Measurements from ENCODE around the gene LINGO4. TPM values are rescaled to one million over a fixed set of nuclear protein-coding genes. Genes with fewer than 3 reads are reported as not detected.

Gene LINGO4
- under 1 TPM; 0.12 to 0.37 (median 0.18) TPM for total RNA-seq
- long read RNA-seq: 0 reads

DNA sequence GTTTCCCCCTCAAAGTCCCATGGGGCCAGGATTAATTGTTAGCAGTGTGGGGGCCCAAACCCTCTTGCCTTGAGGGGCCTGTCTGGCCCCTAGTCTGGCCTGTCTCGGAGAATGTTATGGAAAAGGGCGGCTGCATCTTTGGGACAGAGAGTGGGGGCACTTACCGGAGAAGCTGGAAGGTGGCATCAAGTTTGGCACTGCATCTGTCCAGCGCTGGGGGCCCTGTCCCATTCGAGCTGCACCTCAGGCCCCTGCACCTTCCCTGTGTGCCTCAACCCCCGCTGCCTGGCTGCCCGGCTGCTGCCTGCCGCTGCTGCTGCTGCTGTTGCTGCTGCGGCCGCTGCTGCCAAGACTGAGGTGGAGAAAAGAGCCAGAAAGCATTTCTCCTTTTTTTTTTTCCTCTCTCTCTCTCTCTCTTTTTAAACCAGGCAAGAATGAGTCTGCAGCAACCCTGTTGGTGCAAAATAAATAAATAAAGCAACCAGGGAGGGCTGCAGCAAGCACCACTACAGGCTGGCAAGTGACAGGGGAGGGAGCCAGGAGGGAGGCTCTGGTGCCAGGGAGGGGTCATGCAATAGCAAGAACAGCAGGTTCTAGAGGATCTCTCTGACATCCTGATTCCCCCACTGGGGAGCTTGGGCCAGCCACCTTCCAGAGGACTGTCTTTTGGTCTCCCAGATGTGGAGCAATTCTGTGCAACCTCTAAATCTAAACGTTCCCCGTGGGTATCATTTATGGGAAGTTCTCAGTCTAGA is at the start of gene LINGO4:
LINGO4 (minus strand) TSS at position 354 of the 755 bp plus-strand sequence. CDS start 2,715 bp downstream, outside the sequence.
- intact Hi-C loops (cut with DNase I): no loop called here

GRCh38 chr1:151854658-151855057 is 49.4 kb upstream of the LINGO4 start:
- Histone ChIP-seq H3K27ac (no peak overlapping the region), H3K27me3 (no peaks in the 10 kb centered on the region), H3K4me1 (no peaks in the 10 kb centered on the region), H3K4me3 (no peak overlapping the region), H3K9me3 (no peaks in the 10 kb centered on the region), H3K36me3 (no peaks in the 10 kb centered on the region)
- peak in 1 of 3 donors; percentile 31 for DNase-seq
- intact Hi-C loops (cut with DNase I): no loop called here
- 79% methylated on average over 6 of the region's 7 CpGs for WGBS (ENCODE audit: insufficient coverage, low coverage, low lambda C conversion rate, missing lambda C conversion rate)
- no peak for TF ChIP-seq CTCF (IDR thresholded peaks at IDR 0.05)
- no peak for ATAC-seq

More for the DNA sequence above, at the start of gene LINGO4:
- H3K4me1 ChIP-seq: no peaks in the 10 kb centered on the region
- DNase-seq (peak in 1 of 3 donors; percentile 44), ATAC-seq (peak; percentile 10 to 52 (median 32))
- H3K27me3 ChIP-seq: no peaks in the 10 kb centered on the region
- no peak within 1 kb of the TSS for H3K27ac ChIP-seq
- peaks cover 0 to 20% (median 4%) of the 10 kb centered on the region in 4 donors for H3K36me3 ChIP-seq
- TF ChIP-seq POLR2A (IDR thresholded peaks at IDR 0.05) (no peak), CTCF (IDR thresholded peaks at IDR 0.05) (no peak)
- no peaks in the 10 kb centered on the region for H3K9me3 ChIP-seq
- WGBS (ENCODE audit: insufficient coverage, low coverage, low lambda C conversion rate, missing lambda C conversion rate): 20% methylated on average over 5 of the region's 12 CpGs
- H3K4me3 ChIP-seq: no peak within 1 kb of the TSS

- H3K4me1 ChIP-seq: no peaks in the 10 kb centered on the region
- H3K9me3 ChIP-seq: no peaks in the 10 kb centered on the region
- intact Hi-C loops (cut with DNase I): no loop called here
- no peaks in the 10 kb centered on the region for H3K27me3 ChIP-seq
- 82% methylated on average over 3 of the region's 5 CpGs for WGBS (ENCODE audit: insufficient coverage, low coverage, low lambda C conversion rate, missing lambda C conversion rate)
- H3K27ac ChIP-seq: no peak within 1 kb of the TSS
- H3K4me3 ChIP-seq: no peak within 1 kb of the TSS
- ATAC-seq (no peak), DNase-seq (peak in 1 of 3 donors; percentile 28)
- TF ChIP-seq POLR2A (IDR thresholded peaks at IDR 0.05): no peak
- no peaks in the 10 kb centered on the region for H3K36me3 ChIP-seq
These were observed 48.3 kb upstream of the LINGO4 start, which contains the start of gene THEM5 for GRCh38 chr1:151853411-151853943. Gene THEM5 (minus strand): TSS chr1:151853712. CDS start chr1:151853565, 147 bp downstream.

GRCh38 chr1:151852733-151853132 is 47.5 kb upstream of the LINGO4 start:
- Histone ChIP-seq H3K27me3 (no peaks in the 10 kb centered on the region), H3K36me3 (no peaks in the 10 kb centered on the region), H3K4me1 (no peaks in the 10 kb centered on the region), H3K27ac (no peak overlapping the region), H3K9me3 (no peaks in the 10 kb centered on the region), H3K4me3 (no peak overlapping the region)
- 100% methylated on average over 1 of the region's 4 CpGs for WGBS (ENCODE audit: insufficient coverage, low coverage, low lambda C conversion rate, missing lambda C conversion rate)
- ATAC-seq: no peak
- DNase-seq: peak in 1 of 3 donors; percentile 30
- TF ChIP-seq CTCF (IDR thresholded peaks at IDR 0.05) (no peak), POLR2A (IDR thresholded peaks at IDR 0.05) (no peak)
- intact Hi-C loops (cut with DNase I): no loop called here

GRCh38 chr1:151851886-151852285 is 46.7 kb upstream of the LINGO4 start:
- no peak overlapping the region for H3K27ac ChIP-seq
- intact Hi-C loops (cut with DNase I): no loop called here
- no peaks in the 10 kb centered on the region for H3K36me3 ChIP-seq
- DNase-seq (peak in 1 of 3 donors; percentile 21), ATAC-seq (no peak)
- no peaks in the 10 kb centered on the region for H3K9me3 ChIP-seq
- H3K4me1 ChIP-seq: no peaks in the 10 kb centered on the region
- TF ChIP-seq POLR2A (IDR thresholded peaks at IDR 0.05) (no peak), CTCF (IDR thresholded peaks at IDR 0.05) (no peak)
- H3K4me3 ChIP-seq: no peak overlapping the region
- WGBS (ENCODE audit: insufficient coverage, low coverage, low lambda C conversion rate, missing lambda C conversion rate): 50% methylated on average over 2 of the region's 8 CpGs
- H3K27me3 ChIP-seq: no peaks in the 10 kb centered on the region
